Fibroblast of pulmonary artery (primary cell): Measurements from ENCODE around the gene PRH2.

Experiments used
- DNase-seq: peaks from one replicate; pipeline ENCODE4 v3.0.0-alpha.2; 2010; ENCODE audit warnings: low read depth
- H3K4me3 ChIP-seq: replicated peaks from 2 replicates; pipeline ENCODE4 v1.5.1; 2011; ENCODE audit warnings: low read depth, mild to moderate bottlenecking, control low read depth, low read length, moderate library complexity
- TF ChIP-seq, protein P1 (sequence below): IDR thresholded peaks from 2 replicates; pipeline ENCODE4 v1.5.1; 2011; ENCODE audit warnings: mild to moderate bottlenecking, control low read depth, low read length, inconsistent platforms; ENCODE audit errors: missing control alignments

PRH2 gene

DNA sequence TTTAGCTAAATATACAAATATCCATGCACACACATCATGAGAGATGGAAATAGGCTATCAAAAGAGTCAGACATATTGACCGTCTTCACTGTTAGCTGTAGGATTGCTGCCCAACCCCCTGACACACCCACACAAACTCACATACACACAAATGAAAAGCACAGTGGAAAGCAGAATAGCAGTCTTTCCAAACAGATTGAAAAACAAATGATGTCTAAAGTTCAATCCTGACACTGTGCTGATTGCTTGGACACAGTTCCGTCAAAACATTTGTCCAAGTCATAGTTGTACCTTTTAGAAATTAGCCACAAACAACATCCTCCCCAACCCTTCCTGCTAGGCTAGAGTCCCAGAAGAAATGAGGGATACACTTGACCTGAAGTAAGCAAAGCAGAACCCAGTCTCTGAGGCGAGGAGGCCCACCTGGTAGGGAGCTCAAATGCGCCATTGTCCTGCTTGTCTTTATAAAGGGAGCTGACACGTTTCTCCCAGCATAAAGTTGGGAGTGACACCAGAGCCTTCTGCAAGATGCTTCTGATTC is at the start of gene PRH2:
Gene PRH2 (plus strand): TSS at position 491 of the 541 bp plus-strand sequence. CDS start 38 bp downstream, at position 529.
- TF ChIP-seq, protein P1, sequence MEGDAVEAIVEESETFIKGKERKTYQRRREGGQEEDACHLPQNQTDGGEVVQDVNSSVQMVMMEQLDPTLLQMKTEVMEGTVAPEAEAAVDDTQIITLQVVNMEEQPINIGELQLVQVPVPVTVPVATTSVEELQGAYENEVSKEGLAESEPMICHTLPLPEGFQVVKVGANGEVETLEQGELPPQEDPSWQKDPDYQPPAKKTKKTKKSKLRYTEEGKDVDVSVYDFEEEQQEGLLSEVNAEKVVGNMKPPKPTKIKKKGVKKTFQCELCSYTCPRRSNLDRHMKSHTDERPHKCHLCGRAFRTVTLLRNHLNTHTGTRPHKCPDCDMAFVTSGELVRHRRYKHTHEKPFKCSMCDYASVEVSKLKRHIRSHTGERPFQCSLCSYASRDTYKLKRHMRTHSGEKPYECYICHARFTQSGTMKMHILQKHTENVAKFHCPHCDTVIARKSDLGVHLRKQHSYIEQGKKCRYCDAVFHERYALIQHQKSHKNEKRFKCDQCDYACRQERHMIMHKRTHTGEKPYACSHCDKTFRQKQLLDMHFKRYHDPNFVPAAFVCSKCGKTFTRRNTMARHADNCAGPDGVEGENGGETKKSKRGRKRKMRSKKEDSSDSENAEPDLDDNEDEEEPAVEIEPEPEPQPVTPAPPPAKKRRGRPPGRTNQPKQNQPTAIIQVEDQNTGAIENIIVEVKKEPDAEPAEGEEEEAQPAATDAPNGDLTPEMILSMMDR, result no peak
- no peak within 1 kb of the TSS for H3K4me3 ChIP-seq
- no peak for DNase-seq

DNA sequence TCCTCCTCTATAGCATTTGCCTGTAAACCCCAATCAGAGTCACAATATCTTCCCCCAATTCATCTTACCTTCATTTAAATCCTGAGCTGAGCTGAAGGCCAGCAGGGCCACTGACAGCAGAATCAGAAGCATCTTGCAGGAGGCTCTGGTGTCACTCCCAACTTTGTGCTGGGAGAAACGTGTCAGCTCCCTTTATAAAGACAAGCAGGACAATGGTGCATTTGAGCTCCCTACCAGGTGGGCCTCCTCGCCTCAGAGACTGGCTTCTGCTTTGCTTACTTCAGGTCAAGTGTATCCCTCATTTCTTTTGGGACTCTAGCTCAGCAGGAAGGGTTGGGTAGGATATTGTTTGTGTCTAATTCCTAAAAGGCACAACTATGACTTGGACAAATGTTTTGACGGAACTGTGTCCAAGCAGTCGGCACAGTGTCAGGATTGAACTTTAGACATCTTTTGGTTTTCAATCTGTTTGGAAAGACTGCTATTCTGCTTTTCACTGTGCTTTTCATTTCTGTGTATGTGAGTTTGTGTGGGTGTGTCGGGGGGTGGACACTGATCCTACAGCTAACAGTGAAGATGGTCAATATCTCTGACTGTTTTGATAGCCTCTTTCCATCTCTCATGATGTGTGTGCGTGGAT is 44.8 kb upstream of the PRH2 start, which contains the start of gene PRH1:
Gene PRH1 (minus strand): TSS at position 170 of the 640 bp plus-strand sequence. CDS start 38 bp downstream, at position 132.
- no peak for DNase-seq
- no peak within 1 kb of the TSS for H3K4me3 ChIP-seq
- TF ChIP-seq, protein P1, result no peak

DNA sequence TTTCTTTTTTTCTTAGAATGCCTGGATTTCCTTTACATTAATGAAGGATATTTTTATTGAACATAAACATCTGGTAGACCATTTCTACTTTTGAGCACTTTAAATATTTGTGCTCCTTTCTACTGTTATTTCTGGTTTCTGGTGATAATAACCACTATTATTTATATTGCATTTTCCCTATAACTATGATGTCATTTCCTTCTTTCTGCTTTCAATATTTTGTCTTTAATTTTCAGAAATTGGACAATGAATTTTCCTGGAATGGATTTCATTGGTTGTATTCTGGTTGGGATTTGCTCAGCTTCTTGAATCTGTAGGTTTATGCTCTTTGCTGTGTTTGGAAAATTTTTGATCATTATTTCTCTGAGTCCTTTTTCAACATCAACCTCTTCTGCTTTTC is 39.8 kb upstream of the PRH2 start:
- TF ChIP-seq, protein P1, result no peak
- DNase-seq, result no peak
- H3K4me3 ChIP-seq, result no peak overlapping the region

DNA sequence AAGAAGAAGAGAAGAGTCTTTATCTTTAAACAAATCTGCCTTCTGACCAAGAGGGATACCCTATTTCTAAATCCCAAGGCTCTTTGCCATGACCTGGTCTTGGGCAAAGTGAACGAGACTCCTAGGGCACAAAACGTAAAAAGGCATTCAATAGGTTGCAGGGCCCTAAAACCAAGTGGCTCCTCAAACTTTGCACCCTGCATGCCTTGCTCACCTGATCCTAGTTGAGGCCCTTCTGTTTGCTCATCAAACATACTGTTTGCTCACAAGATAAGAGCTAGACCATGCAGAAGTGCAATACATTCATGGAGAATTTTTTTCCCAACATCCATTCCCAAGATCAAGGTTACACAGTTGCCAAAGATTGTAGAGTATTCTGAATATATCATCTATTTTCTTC is 37.1 kb upstream of the PRH2 start:
- no peak overlapping the region for H3K4me3 ChIP-seq
- TF ChIP-seq, protein P1, result no peak
- no peak for DNase-seq

DNA sequence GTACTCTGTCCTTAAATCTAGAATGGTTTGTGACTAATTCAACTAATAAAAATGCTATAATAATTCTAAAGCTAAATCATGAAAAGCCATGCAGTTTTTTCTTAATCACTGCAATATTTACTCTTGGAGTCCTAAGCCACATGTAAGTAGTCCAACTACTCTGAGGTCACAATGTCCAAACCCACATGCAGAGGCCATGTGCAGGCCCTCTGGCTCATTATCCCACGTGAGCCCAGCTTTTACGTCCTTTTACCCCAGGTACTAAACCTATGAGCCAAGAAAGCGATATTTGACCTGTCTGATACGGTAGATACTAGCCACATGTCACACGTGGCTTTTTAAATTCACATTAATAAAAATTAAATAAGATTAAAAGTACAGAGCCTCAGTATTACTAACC is 32.2 kb upstream of the PRH2 start:
- H3K4me3 ChIP-seq, result no peak overlapping the region
- no peak for DNase-seq
- TF ChIP-seq, protein P1, result no peak

DNA sequence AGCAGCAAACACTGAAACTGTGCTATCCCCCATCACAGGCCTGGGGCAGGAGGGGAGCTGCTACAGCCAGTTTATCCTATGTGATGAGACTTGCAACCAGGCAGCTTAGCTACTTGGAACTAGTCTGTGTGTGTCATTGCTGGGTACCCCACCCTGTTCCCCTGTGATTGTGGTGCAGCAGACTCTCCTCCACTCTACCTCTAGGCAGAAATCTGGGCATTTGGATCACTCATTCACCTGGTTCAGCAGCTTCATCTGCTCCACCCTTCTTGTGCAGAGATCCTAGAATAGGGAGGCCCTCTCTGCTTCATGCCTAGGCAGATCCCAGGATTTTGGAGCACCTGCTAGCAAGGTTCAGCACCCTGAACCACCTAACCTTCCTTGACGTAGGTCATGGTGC is 28.5 kb upstream of the PRH2 start:
- TF ChIP-seq, protein P1, result no peak
- no peak overlapping the region for H3K4me3 ChIP-seq
- no peak for DNase-seq

DNA sequence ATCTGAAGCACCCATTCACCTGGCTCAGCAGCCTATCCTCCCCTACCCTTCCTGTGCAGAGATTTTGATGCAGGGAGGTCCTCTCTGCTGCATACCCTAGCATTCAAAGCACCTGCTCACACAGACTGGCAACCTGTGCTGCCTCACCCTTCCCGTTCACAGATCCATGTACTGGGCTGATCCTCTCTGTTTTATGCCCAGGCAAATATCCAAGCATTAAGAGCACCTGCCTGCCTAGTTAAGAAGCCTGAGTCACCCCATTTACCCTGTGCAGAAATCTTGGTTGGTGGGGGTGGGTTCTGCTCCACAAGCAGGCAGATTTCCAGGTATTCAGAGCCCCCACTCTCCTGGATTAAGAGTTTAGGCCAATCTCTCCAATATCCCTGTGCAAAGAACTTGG is 28.1 kb upstream of the PRH2 start:
- DNase-seq, result no peak
- TF ChIP-seq, protein P1, result no peak
- no peak overlapping the region for H3K4me3 ChIP-seq
